NCI-H1092 (cell line): ENCODE results near the gene NTN3.

Source experiments
- DNase-seq: peaks from one replicate; lab custom pipeline; 2025; lab: John Stamatoyannopoulos, UW

Gene NTN3

DNA sequence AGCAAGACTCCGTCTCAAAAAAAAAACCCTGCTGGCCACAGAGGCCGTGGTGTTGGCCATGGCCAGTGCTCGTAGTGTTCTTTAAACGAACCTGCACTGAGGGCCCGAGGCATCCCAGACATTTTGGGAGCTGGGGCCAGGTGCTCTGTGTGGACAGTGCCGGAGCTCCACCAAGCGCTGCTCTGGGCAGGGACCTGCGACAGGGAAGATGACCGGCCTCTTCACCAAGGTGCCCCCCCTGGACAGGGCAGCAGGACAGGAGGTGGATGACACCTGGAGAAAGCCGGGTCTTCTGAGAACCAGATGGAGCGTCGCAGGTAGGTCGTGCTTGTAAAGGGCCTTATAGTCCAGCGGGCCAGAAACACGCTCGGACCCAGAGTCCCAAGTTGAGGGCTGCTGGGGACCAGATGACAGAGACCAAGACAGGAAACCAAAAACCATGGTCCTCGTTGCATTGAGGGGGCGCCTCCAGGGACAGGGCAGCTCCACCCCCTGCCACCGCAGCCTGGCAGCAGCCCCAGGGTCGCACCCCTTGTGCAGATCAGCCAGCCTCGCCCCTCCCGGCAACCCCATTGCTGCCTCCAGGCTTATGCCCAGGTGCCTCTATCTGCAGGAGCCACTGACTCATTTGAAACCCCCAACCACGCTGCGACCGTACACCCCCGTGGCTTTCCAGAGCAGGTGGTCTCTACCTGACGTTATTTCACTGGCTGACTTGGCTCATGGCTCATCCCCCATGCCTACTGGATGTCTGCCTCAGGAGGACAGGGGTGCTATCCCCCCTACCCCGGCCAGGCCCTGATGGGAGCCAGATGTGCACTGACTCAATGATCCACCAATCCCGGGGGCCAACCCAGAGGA lies 4.2 kb upstream of the NTN3 start:
- no peak for DNase-seq

DNA sequence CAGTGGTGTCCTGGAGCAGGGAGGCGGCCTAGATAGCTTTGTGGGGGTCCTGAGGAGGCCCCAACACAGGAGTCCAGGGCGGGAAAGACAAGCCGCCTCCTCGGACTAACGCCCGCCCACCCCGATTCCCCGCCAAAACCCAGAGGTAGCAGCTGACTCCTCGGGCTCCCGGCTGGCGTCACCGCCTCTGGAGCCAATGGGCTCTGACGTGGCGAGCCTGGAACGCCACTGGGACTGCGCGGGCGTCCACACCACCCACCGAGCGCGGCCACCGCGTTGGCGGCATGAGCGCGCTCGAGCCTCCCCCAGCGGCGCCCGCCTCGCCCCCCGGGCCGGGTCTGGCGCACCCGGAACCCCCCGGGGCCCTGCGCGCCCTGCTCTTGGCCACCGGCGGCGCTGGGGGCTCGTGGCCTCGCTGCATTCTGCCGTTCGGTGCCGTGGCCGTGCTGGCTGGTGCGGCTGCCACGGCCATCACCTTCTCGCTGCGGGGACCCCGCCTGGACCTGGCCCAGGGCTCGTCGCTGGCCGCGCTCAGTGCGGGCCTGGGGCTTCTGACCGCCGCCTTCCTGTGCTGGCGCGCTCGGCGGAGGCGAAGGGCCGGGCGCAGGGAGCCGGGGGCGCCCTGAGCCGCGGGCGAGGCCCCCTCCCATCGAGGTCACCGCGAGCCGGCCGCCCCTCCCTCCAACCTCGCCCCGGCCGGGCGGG lies 3.4 kb upstream of the NTN3 start:
- DNase-seq: peak; percentile 86

DNA sequence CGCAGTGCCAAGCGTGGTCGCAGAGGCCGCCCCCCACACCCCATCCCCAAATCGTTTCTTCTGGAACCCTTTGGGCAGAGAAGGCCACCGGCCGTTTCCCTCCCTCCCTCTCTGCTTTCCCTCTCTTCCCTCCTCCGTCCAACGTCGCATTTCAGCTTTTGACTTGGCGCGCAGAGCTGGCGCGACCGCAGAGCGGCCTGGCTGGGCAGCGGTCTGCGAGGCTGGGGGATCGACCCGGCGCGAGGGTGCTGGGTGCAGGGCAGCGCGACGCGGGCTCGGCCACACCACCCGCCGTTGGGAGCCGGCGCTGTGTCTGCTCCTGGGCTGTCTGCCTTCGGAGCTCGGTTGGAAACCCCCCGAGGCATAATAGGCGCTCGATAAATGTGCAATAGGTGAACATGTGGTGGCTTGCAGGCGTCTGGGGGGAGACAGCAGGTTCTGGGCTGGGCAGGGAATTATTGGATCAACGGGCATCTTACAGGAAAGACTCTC lies 2.8 kb upstream of the NTN3 start:
- peak; percentile 87 for DNase-seq

DNA sequence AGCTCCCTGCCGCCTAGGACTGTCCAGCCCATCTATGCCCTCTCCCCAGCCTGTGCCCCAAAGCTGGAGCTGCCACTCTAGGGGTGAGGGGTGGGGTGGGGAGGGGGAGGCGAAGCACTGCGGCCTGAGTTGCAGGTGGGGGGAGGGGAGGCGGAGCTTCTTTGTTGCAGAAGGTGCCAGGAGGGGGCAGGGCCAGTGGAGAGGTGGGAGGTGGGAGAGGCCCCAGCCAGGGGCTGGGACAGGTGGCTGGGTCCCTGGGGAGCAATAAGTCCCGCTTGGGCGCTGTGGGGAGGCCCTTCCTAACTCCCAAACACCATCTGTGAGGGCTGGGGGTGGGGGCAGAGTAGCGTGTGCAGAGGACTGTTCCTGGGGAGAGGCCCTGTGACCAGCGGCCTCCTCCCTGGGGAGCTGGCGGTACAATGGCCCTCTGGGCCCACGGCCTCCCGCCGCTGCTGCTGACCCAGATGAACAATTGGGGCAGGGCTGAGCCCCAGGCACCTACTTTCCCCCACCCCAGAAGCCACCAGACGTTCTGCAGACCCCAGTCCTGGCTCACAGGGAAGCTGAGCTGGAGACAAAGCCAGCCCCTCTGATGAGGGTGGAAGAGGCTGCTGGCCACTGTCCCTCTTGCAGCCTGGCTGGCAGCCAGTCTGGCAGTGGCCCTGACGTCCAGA lies 2.2 kb upstream of the NTN3 start:
- DNase-seq: peak; percentile 96

DNA sequence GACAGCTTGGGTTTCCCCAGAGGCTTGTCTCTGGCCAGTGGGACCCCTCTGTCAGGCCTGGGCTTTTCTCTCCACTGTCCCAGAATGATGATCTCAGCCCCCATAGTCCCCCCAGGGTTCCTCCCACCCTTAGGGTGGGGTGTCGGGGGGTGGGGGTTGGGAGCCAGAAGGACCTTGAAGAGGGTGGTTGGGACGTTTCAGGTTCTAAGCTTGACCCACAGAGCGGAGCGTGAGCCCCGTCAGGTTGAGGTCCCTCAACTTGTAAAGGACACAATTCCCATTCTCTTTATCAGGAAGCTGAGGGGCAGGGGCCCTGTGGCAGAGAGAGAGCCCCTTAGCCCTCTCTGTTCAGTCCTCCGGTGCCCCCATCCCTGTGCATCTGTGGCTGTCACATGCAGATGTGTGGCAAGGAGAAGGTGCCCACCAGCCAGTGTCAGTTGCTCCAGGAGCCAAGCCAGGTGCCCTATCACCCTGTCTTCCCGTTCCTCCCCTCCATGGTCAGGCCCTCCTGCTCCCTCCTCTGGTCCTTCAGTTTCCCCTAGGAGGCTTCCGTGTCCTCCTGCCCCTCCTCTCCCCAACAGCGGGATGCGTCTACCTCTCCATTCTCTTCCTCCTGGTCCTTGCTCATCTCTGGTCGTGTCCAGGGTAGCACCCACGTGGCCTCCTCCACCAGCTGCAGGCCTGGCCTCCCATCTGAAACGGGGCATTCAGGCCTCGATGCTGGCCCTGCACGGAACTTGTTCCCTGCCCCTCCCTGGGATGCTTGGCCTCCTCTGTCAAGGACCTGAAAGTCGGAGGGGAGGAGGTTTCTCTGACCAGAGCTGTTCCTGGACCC lies 1.5 kb upstream of the NTN3 start:
- peak; percentile 29 for DNase-seq

DNA sequence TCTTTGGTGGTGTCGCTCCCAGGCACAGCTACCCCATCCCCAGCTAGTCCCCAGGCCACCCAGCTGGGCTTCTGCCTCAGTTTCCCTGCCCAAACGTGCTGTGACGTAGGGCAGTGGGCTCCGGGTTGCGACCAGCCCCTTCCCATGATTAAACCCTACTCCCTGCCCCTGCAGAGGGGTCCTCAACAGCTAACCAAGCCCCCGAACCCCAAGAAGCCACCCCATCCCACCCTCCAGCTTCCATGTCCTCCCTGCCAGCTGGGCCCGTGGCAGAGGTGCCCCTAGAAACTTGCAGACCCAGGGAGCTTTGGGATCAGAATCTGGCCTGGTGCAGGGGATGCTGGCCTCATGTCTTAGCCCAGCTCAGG lies 879 bp upstream of the NTN3 start:
- DNase-seq: no peak

DNA sequence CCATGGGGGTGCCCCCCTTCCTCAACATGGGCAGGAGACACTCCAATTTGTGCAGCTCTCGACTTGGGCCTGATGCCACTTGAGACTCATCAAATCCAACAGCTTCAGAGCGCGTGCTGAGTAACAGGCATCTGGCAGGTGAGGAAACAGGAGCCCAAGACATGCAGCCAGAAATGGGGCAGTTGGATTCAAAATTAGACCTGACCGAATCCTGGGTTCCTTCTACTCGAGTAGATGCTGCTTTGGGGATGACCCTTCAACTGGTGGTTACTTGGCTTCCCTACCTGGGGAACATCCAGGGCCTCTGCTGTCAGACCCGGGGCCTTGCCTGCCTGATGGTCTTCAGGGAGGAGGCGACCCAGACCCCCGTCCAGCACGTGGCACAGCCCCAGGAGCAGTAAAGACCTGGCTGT lies 488 bp upstream of the NTN3 start:
- DNase-seq: peak; percentile 72

DNA sequence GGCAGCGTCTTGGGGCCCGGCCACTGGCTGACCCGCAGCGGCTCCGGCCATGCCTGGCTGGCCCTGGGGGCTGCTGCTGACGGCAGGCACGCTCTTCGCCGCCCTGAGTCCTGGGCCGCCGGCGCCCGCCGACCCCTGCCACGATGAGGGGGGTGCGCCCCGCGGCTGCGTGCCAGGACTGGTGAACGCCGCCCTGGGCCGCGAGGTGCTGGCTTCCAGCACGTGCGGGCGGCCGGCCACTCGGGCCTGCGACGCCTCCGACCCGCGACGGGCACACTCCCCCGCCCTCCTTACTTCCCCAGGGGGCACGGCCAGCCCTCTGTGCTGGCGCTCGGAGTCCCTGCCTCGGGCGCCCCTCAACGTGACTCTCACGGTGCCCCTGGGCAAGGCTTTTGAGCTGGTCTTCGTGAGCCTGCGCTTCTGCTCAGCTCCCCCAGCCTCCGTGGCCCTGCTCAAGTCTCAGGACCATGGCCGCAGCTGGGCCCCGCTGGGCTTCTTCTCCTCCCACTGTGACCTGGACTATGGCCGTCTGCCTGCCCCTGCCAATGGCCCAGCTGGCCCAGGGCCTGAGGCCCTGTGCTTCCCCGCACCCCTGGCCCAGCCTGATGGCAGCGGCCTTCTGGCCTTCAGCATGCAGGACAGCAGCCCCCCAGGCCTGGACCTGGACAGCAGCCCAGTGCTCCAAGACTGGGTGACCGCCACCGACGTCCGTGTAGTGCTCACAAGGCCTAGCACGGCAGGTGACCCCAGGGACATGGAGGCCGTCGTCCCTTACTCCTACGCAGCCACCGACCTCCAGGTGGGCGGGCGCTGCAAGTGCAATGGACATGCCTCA lies 773 bp downstream of the NTN3 start:
- DNase-seq: no peak

DNA sequence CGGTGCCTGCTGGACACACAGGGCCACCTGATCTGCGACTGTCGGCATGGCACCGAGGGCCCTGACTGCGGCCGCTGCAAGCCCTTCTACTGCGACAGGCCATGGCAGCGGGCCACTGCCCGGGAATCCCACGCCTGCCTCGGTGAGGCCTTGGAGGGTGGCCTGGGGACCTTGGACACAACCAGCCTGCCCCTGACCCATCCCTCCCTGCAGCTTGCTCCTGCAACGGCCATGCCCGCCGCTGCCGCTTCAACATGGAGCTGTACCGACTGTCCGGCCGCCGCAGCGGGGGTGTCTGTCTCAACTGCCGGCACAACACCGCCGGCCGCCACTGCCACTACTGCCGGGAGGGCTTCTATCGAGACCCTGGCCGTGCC lies 1.4 kb downstream of the NTN3 start:
- DNase-seq: no peak

DNA sequence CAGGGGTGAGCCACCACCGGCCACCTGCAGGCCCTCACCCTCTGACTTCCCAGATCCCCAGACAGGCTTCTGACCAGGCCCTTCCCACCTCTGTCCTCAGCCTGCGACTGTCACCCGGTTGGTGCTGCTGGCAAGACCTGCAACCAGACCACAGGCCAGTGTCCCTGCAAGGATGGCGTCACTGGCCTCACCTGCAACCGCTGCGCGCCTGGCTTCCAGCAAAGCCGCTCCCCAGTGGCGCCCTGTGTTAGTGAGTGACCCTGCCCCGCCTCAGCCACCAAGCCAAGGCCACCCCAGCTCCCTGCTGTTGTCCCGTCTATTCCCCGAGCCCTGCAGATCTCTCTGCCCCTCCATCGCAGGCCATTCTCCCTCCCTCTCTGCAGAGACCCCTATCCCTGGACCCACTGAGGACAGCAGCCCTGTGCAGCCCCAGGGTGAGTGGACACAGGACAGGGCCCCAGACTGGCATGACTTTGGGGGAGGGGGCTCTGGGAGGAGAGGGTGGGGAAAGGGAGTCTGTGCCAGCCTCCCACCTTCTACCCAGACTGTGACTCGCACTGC lies 1.9 kb downstream of the NTN3 start:
- DNase-seq: no peak

DNA sequence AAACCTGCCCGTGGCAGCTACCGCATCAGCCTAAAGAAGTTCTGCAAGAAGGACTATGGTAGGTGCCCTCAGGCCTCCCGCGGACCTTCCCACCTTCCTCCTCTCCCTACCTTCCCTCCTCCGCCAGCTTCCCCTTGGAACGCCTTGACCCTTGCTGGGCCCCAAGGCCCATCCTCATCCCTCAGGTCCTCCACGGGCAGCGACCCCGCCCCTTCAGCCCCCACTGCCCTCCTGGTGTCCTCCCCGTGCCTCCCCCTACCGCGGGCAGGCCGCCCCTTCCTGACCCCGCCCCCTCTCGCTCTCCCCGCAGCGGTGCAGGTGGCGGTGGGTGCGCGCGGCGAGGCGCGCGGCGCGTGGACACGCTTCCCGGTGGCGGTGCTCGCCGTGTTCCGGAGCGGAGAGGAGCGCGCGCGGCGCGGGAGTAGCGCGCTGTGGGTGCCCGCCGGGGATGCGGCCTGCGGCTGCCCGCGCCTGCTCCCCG lies 2.4 kb downstream of the NTN3 start:
- DNase-seq: no peak

DNA sequence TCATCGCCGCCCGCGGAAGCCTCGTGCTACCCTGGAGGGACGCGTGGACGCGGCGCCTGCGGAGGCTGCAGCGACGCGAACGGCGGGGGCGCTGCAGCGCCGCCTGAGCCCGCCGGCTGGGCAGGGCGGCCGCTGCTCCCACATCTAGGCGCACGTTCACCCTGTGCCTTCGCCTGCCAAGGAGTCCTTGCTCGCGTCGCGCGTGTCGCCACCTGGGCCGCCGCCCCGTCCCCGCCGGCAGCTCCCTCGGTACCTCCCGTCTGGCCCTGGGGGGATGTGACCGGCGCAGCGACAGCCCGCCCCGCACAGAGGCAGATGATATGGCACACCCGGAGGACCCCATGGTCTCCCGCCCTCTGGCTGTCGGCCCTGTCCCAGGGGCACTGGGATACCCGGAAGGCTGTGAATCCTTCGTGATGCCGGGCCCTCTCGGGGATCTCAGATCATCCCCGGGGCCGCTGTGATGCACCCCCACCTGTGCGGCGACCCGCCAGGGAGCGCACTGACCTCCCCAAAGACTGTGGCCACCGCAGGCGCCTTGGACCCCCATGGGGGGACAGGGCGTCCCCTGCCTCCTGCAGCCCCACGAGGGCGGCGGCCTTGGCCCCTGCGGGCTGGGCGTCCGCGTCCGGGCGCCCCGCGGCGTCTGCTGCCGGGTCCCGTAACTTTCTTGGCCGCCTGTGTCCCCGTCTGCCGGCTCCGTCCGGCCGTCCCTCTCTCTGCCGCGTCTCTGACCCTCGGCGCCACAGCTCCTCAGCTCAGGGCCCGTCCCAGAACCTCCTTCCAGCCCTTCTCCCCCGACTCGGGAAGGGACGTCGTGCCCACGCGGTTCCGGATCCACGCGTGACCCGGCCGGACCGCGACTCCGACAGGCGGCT lies 3.1 kb downstream of the NTN3 start:
- DNase-seq: no peak

DNA sequence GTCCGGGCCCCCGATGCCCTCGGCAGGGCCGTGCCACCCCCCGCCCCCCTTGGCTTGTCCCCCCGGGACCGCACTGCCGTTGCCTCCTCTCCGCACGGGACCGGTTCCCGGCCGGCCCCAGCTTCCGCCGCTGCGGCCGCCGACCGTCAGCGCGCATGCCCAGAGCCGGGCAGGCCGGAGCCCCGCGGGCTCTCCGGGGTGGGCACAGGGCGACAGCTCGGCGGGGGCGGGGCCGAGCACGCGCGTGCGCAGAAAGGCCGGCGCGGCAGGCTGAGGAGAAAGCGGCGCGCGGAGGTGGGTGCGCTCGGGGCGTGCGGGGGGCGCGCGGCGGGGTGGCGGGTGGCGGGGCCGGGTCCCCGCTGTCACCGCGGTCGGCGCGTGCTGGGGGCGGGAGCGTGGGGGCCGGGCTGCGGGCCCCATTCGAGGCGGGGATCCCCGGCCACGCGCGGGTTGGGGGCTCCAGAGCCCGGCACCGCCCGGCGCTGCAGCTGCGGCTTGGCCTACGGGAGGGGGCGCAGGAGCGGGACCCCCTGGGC lies 3.8 kb downstream of the NTN3 start, which contains the start of gene TBC1D24:
TSS of gene TBC1D24 (plus strand) at position 251 of the 536 bp plus-strand sequence. CDS start 21,022 bp downstream, outside the sequence.
- DNase-seq: peak; percentile 77

DNA sequence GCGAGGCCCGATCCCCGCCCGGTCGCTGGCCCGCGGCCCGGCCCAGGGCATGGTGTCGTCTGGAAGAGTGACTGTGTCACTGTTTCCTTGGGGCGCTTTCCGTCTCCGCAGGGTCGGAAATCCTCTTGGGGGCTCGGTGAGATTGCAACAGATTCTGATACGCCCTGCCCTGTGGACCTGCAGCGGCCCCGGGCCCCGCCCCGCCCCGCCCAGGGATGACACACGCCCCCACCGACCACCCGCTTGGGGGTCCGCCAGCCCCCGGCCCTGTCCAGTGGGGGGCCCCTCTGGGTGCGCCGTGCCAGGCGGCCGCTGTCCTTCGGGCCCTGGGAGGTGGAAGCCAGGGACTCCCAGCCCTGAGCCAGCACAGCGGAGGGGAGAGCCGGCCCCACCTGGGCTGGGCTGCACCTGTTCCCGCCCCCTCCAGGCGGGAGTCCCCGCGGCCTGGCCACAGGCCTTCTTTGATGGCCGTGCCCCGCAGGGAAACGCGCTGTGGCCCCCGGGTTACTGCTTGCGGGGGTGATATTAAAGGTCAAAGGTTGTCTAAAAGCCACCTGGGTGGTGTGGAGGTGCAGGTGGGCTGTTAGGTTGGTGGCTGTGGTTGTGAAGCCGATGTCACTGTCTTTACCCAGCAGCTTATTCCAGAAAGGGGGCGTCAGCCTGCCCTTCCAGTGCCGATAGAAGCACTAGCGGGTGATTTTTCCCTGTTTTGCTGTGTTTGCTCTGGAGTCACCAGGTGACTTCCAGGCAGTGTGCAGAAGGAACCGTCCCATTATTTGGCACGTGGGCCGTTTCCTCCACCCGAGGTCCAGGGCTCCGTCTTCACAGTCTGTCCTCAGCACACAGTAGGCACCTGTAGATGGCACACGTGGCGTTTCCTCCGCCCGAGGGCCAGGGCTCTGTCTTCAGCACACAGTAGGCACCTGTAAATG lies 4.6 kb downstream of the NTN3 start:
- DNase-seq: no peak

DNA sequence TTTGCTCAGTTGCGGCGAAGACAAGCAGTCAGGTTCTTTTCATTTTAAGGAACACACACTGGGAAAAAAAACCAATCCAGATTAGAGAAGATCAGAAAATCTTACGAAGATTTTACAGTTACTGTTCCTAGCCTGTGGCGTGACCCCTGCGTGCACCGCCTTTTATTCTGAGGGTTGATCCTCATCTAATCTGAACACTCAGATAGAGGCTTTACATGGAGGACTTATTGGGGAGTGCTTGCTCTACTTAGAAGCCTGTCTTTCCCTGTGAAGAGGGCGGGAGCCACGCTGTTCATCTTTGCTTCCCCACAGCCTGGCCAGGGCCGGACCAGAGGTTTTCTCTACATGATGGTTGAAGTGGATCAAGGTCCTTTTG lies 5.2 kb downstream of the NTN3 start:
- no peak for DNase-seq

DNA sequence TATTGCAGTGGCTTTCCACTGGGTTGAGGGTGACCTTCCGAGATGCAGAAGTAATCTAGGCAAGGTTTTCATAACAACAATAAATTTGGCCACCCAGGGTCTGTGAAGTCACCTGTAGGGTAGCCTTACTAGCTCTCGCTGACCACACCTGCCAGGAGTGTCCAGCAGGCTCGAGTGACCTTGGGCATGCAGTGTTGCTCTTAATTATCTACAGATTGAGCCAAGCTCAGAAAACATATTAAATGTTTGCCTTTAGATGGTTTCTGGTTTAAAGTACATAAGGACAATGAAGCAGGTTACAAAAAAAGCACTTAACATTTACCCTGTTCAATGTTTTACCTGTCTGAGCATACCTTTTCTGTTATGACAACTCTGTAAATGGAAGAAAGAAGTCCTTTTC lies 5.6 kb downstream of the NTN3 start:
- DNase-seq: no peak

DNA sequence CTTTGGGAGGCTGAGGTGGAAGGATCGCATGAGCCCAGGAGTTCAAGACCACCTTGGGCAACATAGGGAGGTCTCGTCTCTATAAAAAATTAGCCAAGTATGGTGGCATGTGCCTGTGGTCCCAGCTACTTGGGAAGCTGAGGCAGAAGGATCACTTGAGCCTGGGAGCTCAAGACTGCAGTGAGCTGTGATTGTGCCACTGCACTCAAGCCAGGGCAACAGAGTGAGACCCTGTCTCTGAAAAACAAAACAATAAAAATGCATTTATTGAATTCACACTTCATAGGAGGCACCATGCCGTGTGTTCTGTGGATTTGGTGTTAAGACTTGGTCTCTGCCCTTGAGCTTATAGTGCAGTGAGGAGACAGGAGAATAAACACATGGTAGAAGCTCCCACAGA lies 6.2 kb downstream of the NTN3 start:
- no peak for DNase-seq

DNA sequence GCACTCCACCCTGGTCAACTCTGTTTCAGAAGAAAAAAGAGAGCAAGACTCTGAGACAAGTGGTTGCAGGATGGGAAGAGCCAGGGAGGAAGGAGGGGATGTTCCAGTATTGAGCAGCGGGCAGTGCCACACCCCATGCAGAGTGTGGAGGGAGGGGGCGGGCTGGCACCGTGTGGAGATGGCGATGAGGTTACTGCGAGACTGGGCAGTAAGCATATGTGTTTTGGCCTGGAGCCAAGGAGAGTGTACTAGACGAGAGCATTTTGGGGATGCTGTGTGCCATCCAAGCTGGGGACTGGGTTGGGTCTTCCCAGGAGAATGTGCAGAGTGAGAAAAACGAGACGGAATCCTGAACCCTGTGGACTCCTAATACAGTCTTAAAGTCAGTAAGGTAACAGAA lies 7.2 kb downstream of the NTN3 start:
- DNase-seq: peak; percentile 54
